Keratinocyte (primary cell): ENCODE results near the gene SEC31A. TPM values are rescaled to one million over a fixed set of nuclear protein-coding genes. Genes with fewer than 3 reads are reported as not detected.

ENCODE experiments used
- DNase-seq: peaks from one replicate; pipeline ENCODE4 v3.0.0-alpha.2; 2011; ENCODE audit warnings: low read depth, missing footprints, low spot score
- FAIRE-seq: peaks from 2 replicates; lab custom pipeline; 2011; peaks lifted over from hg19 to GRCh38; lab: Jason Lieb, UNC
- H2AFZ ChIP-seq: 2 replicates; pipeline ENCODE4 v1.6.0; 2012; ENCODE audit warnings: low read length, control low read depth, inconsistent platforms; ENCODE audit not compliant: control insufficient read depth
- H3K27ac ChIP-seq: 2 replicates; pipeline ENCODE4 v1.5.1; 2011; ENCODE audit warnings: low read length; ENCODE audit not compliant: control insufficient read depth, insufficient read depth
- H3K27me3 ChIP-seq: 3 replicates; pipeline ENCODE4 v1.6.0; 2011; ENCODE audit warnings: low read length; ENCODE audit not compliant: control insufficient read depth, insufficient read depth; ENCODE audit errors: extremely low read depth
- H3K36me3 ChIP-seq, 2 experiments: 2 replicates in 1 of 2; 3 replicates in 1 of 2; pipeline ENCODE4 v1.5.1; 2011; ENCODE audit warnings: low read length in 2 of 2, mild to moderate bottlenecking in 1 of 2; ENCODE audit not compliant: control insufficient read depth in 2 of 2, insufficient read depth in 2 of 2; ENCODE audit errors: extremely low read depth in 1 of 2
- H3K4me1 ChIP-seq: 3 replicates; pipeline ENCODE4 v1.5.1; 2011; ENCODE audit warnings: low read length; ENCODE audit not compliant: control insufficient read depth, insufficient read depth; ENCODE audit errors: extremely low read depth
- H3K4me2 ChIP-seq: 3 replicates; pipeline ENCODE4 v1.6.0; 2011; ENCODE audit warnings: low read depth, low read length; ENCODE audit not compliant: control insufficient read depth, insufficient read depth; ENCODE audit errors: extremely low read depth
- H3K4me3 ChIP-seq, 3 experiments: fragments of 200-600 bp in 1 of 3; sonication (generic) in 1 of 3; 2 replicates in 2 of 3; 3 replicates in 1 of 3; pipeline ENCODE4 v1.5.1; 2011 to 2016; ENCODE audit warnings: low read length in 3 of 3, mild to moderate bottlenecking in 3 of 3, control low read depth in 2 of 3, inconsistent platforms in 1 of 3, low read depth in 1 of 3, mixed read lengths in 1 of 3, mixed run types in 1 of 3, moderate library complexity in 1 of 3; ENCODE audit not compliant: control insufficient read depth in 2 of 3, insufficient read depth in 2 of 3; ENCODE audit errors: extremely low read depth in 1 of 3
- H3K79me2 ChIP-seq: 2 replicates; pipeline ENCODE4 v1.6.0; 2012; ENCODE audit warnings: low read length; ENCODE audit not compliant: control insufficient read depth, insufficient read depth
- H3K9ac ChIP-seq: 3 replicates; pipeline ENCODE4 v1.6.0; 2011; ENCODE audit warnings: low read length; ENCODE audit not compliant: control insufficient read depth, insufficient read depth; ENCODE audit errors: extremely low read depth
- H3K9me1 ChIP-seq: 3 replicates; pipeline ENCODE4 v1.6.0; 2011; ENCODE audit warnings: low read length; ENCODE audit not compliant: control insufficient read depth, insufficient read depth; ENCODE audit errors: extremely low read depth
- H3K9me3 ChIP-seq: 2 replicates; pipeline ENCODE4 v1.5.1; 2012; ENCODE audit warnings: low read depth, low read length; ENCODE audit not compliant: control insufficient read depth
- H4K20me1 ChIP-seq: 3 replicates; pipeline ENCODE4 v1.6.0; 2011; ENCODE audit warnings: low read length; ENCODE audit not compliant: control insufficient read depth, insufficient read depth; ENCODE audit errors: extremely low read depth
- EZH2 ChIP-seq: IDR thresholded peaks from one replicate; pipeline ENCODE4 v1.6.1; 2012; ENCODE audit warnings: inconsistent platforms, mild to moderate bottlenecking, low read length, moderate library complexity
- dilution Hi-C: fragments of 300-500 bp; cut with MboI; formaldehyde crosslinking; loops from one replicate; pipeline ENCODE4 v1.7.0; 2020; ENCODE audit warnings: low sequenced_read_pairs; ENCODE audit not compliant: extremely low pct_ligation_motif_present
- polyA plus RNA-seq, 5 experiments: library from polyadenylated mRNA; depleted of rRNA in 3 of 5; stranded (reverse) in 3 of 5; stranded (forward) in 1 of 5; unstranded in 1 of 5; fragments of >200 nt; gene quantifications; 1 replicate in 1 of 5; 2 replicates in 3 of 5; 3 replicates in 1 of 5; pipeline versions ENCODE4 v1.2.1 to v1.2.3, GENCODE V29; 2011 to 2012; ENCODE audit warnings: missing spikeins in 2 of 5, low read depth in 1 of 5, low replicate concordance in 1 of 5
- TF ChIP-seq, protein P1 (sequence below), 3 experiments: IDR thresholded peaks in 1 of 3; conservative IDR thresholded peaks in 1 of 3; optimal IDR thresholded peaks in 1 of 3; 2 replicates in 2 of 3; 3 replicates in 1 of 3; pipeline versions ENCODE3 to v1.5.1; 2011; ENCODE audit warnings: low read length in 3 of 3, mild to moderate bottlenecking in 3 of 3, moderate library complexity in 2 of 3, control low read depth in 1 of 3, inconsistent platforms in 1 of 3; ENCODE audit not compliant: insufficient read depth in 2 of 3; ENCODE audit errors: extremely low read depth in 1 of 3

Gene SEC31A
- polyA plus RNA-seq, 1 donor (not counting 4 experiments of a cell fraction or from before 2014, with no cell fraction given), result 192 TPM

- H3K4me3 ChIP-seq, result peak overlapping the region; percentile 67 to 89 (median 72)
- H3K36me3 ChIP-seq, result peaks cover 0 to 5% of the 10 kb centered on the region in 2 experiments
- H3K4me2 ChIP-seq, result peak overlapping the region; percentile 90
- no peaks in the 10 kb centered on the region for H3K9me1 ChIP-seq
- H3K4me1 ChIP-seq, result peaks cover 20% of the 10 kb centered on the region
- H3K9me3 ChIP-seq, result no peaks in the 10 kb centered on the region
- no peak for DNase-seq
- H2AFZ ChIP-seq, result no peak overlapping the region
- peak overlapping the region; percentile 80 for H3K9ac ChIP-seq
- H4K20me1 ChIP-seq, result no peaks in the 10 kb centered on the region
- dilution Hi-C loops, result no loop called here
- peak overlapping the region; percentile 50 for H3K27ac ChIP-seq
- H3K79me2 ChIP-seq, result peaks cover 49% of the 10 kb centered on the region
- no peak for TF ChIP-seq EZH2
- TF ChIP-seq, protein P1, sequence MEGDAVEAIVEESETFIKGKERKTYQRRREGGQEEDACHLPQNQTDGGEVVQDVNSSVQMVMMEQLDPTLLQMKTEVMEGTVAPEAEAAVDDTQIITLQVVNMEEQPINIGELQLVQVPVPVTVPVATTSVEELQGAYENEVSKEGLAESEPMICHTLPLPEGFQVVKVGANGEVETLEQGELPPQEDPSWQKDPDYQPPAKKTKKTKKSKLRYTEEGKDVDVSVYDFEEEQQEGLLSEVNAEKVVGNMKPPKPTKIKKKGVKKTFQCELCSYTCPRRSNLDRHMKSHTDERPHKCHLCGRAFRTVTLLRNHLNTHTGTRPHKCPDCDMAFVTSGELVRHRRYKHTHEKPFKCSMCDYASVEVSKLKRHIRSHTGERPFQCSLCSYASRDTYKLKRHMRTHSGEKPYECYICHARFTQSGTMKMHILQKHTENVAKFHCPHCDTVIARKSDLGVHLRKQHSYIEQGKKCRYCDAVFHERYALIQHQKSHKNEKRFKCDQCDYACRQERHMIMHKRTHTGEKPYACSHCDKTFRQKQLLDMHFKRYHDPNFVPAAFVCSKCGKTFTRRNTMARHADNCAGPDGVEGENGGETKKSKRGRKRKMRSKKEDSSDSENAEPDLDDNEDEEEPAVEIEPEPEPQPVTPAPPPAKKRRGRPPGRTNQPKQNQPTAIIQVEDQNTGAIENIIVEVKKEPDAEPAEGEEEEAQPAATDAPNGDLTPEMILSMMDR (optimal IDR thresholded peaks at IDR 0.05 in 1 of 3, IDR thresholded peaks at IDR 0.05 in 1 of 3, conservative IDR thresholded peaks at IDR 0.05 in 1 of 3; ENCODE audit: extremely low read depth in 1 of 3, insufficient read depth in 2 of 3, low read length in 3 of 3), result no peak
- no peak for FAIRE-seq
- H3K27me3 ChIP-seq, result no peaks in the 10 kb centered on the region
Measured at GRCh38 chr4:82797040-82797404, 93.9 kb downstream of the SEC31A start.

DNA sequence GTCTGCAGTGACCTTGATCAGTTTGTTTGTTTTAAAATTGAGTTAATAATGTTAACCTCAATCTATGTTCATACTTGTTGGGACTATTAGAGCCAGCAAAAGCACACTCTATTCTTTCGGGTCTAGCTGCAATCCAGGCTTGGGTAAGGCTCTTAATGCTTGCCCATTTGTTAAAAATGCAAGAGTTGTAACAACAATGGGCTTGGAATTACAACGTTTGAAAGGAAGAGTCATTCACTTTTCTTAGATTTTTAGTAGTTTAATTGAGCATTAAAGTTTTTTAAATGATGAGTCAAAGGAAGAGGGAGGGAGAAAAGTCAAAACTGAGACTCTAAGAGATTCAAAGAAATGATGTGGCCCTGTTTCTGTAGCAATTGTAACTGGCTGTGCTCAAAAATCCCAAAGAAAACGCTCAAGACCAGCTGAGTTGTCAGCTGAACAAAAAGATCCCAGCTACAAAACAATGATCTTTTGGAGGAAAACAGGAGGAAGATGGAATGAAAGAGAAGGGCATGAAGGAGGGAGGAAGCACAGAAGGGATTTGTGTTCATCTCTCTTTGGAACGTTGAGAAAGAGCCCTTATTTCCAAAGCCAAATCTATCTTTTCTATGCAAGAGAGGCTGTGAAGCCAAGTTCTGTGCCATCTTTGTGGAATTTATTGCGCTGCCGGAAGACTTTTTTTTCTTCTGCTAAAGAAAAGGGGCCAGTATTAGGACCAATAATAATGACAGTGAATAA, 97.9 kb downstream of the SEC31A start:
- DNase-seq (no peak), FAIRE-seq (peak; percentile 79)
- H3K36me3 ChIP-seq, result peaks cover 4 to 7% of the 10 kb centered on the region in 2 experiments
- peaks cover 9% of the 10 kb centered on the region for H3K9me3 ChIP-seq
- no peaks in the 10 kb centered on the region for H3K27me3 ChIP-seq
- H3K79me2 ChIP-seq, result peaks cover 74% of the 10 kb centered on the region
- H3K4me1 ChIP-seq, result peaks cover 12% of the 10 kb centered on the region
- no peak overlapping the region for H3K9ac ChIP-seq
- H3K9me1 ChIP-seq, result no peaks in the 10 kb centered on the region
- H2AFZ ChIP-seq, result no peak overlapping the region
- dilution Hi-C loops, result no loop called here
- TF ChIP-seq, protein P1 (optimal IDR thresholded peaks at IDR 0.05 in 1 of 3, IDR thresholded peaks at IDR 0.05 in 1 of 3, conservative IDR thresholded peaks at IDR 0.05 in 1 of 3; ENCODE audit: extremely low read depth in 1 of 3, insufficient read depth in 2 of 3, low read length in 3 of 3), result no peak
- H4K20me1 ChIP-seq, result no peaks in the 10 kb centered on the region
- no peak overlapping the region for H3K27ac ChIP-seq
- H3K4me2 ChIP-seq, result no peak overlapping the region
- H3K4me3 ChIP-seq, result no peak overlapping the region
